NCI-H460 (cell line): Measurements from ENCODE around the gene CALHM6. TPM values are rescaled to one million over a fixed set of nuclear protein-coding genes. Genes with fewer than 3 reads are reported as not detected.

ENCODE experiments used
- total RNA-seq: library from RNA; depleted of rRNA; stranded (reverse); fragments of >200 nt; shearing (Covaris generic); gene quantifications from 2 replicates; pipeline ENCODE4 v1.2.3, GENCODE V29; 2014; rRNA removed

Gene CALHM6
- total RNA-seq, 1 experiment from 2014 or later, result 0.45 TPM

Other genes with a start within 250 kb of the CALHM6 start
- gene TSPYL4, start 207.3 kb upstream of the CALHM6 start, total RNA-seq, result 7.6 and 9.7 TPM in 2 replicates
- 32.3 and 34.6 TPM in 2 replicates for gene TSPYL1, start 181.4 kb upstream of the CALHM6 start, total RNA-seq
- 8.2 TPM in 2 replicates for gene DSE, start 90.4 kb upstream of the CALHM6 start, total RNA-seq
- gene CALHM5, start 50.3 kb downstream of the CALHM6 start, total RNA-seq, result 0.03 and 0.05 TPM in 2 replicates
- gene TRAPPC3L, start 84.3 kb downstream of the CALHM6 start, total RNA-seq, result not detected in 2 replicates
- not detected in 2 replicates for gene CALHM4, start 92.4 kb downstream of the CALHM6 start, total RNA-seq
- 40.1 and 46.0 TPM in 2 replicates for gene RWDD1, start 110.1 kb downstream of the CALHM6 start, total RNA-seq
- not detected in 2 replicates for gene RSPH4A, start 155.1 kb downstream of the CALHM6 start, total RNA-seq
- 9.9 and 11.8 TPM in 2 replicates for gene ZUP1, start 207.4 kb downstream of the CALHM6 start, total RNA-seq
- gene KPNA5, start 219.8 kb downstream of the CALHM6 start, total RNA-seq, result 5.3 and 6.1 TPM in 2 replicates